GM19397 (cell line): ENCODE measurements around the gene TMEM18.
A peak's percentile ranks its signal among the peaks of the same experiment; 100 is the strongest.
"Not testable (repeated sequence)": the region's sequence is repeated elsewhere in the genome, so short reads cannot be mapped to it uniquely, and the experiment has no call there.

Experiments
- ATAC-seq: cut with Tn5 transposase; IDR thresholded peaks from one replicate; pipeline ENCODE4 v1.9.1; 2021; ENCODE audit warnings: mild to moderate bottlenecking, moderate library complexity; ENCODE audit not compliant: unreplicated experiment

TMEM18 gene

DNA sequence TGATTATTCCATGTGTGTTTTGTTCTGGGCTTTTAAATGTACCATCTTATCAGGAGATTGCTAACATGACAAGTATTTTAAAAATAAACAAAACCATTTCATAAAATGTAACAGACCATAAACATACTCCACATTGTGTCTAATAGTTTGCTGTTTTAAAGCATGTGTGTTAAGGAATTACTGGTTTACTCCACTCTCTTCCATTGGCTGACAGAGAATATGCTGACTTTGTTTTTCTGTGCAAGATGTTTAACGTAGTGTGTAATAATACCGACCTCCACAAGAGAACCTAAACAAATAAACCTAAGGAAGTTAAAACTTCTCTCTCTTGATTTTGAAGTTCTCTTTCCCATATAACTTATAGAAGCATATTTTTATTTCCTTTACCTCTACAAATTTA lies 17.0 kb upstream of the TMEM18 start:
- ATAC-seq: no peak

DNA sequence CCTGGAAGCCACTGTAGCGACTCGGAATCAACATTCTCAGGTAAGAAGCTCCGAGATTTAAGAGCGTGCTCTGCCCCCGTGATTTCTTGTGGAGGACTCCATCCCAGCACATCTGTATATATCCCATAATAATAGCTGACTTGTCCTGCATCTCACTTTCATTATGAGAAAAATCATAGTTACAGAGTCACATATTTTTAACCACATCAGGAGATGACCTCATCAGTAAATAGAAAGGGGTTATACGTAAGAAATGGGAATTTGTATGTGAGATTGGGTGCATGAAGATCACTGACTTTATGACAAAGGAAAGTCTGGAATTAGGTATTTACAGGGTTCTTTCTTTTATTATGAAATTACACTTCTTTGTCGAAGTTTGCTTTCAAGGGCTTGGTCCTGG lies 16.4 kb upstream of the TMEM18 start:
- no peak for ATAC-seq

DNA sequence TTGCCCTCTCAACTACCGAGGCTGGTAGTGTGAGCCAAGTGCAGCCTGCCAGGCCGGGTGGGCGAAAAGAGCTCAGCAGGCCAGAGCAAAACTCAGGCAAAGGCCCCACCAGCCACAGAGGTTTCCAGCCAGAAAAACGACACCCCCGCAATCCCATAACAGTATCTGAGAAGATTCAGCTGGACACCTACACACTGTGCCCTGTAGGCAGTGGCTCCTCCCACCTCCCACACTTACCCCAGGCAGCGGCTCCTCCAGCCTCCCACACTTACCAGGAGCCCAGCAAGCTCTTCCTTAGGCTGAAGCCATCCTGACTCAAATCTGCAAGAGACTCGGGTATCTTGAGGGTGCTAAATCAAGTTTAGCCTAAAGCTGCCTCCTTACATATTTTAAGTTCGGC lies 15.6 kb upstream of the TMEM18 start:
- no peak for ATAC-seq

DNA sequence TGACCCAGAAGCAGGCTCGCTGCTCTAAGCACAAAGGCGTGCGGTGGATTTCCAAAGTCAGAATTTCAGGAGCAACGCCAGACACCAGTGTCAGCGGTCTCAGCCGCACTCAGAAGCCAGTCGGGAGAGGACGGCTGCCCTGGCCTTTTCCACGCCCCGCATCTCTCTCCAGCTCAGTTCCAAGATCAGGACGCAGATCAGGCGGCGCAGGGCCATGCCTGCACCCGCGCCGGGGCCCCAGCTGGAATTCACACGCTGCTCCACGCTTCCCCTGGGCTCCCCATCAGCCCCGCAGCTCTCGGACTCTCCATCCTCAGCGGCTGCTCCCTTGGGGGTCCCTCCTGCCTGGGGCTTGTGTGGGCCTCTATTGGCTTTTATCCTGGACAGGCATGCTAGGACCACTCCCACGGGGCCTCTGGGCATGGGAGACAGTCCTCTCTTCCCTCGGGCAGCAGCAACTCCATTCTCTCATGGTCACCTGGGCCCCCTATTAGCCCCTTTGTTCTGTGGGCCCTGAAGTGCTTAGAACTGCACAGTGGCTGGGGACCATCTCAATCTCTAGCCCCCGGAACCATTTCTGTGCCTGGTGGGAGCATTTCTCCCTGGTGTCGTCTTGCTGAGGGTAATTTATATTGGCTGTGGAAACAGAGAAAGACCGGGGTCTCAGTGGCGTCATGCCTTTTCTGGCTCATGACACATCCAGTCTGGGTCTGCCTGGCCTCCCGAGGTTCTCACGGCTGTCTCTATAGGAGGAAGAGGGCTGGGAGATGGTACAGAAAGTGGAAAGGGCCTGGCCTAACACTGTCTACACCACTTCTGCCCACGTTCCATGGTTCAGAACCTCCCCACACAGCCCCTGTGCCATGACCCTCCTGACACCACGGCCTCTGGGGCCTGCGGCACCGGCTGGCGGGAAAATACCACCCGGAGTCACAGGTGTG lies 14.9 kb upstream of the TMEM18 start:
- ATAC-seq: no peak

DNA sequence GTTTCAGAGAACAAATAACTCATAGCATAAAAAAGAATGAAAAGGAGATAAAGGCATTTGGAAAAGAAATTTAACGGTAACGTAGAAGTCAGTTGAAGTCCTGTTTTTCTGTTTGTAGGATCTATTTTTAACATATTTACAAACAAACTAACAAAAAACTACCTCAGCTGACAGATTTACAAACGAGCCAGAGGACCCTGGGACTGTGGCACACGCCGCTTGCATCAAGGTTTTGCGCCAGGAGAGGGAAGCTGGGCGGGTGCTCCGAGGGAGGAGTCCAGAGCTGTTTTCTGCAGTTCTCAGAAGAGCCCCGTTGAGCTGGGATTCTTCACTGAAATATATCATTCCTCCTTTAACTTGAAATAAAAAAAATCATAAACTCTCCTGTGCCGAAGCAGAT lies 13.6 kb upstream of the TMEM18 start:
- no peak for ATAC-seq

GRCh38 chr2:689877-690510 lies 12.8 kb upstream of the TMEM18 start:
- no peak for ATAC-seq

GRCh38 chr2:689237-689636 lies 12.0 kb upstream of the TMEM18 start:
- ATAC-seq: no peak

- ATAC-seq: no peak
Measured at GRCh38 chr2:688504-689076, 11.4 kb upstream of the TMEM18 start.

GRCh38 chr2:685421-685820 lies 8.2 kb upstream of the TMEM18 start:
- no peak for ATAC-seq

DNA sequence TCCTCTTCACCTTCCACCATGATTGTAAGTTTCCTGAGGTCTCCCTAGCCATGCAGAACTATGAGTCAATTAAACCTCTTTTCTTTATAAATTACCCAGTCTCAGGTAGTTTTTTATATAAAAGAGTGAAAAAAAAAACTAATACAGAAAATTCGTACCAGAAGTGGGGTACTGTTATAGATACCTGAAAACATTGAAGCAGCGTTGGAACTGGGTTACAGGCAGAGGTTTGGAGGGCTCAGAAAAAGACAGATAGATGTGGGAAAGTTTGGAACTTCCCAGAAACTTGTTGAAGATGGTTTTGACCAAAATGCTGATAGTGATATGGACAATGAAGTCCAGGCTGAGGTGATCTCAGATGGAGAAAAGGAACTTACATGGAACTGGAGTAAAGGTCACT lies 7.7 kb upstream of the TMEM18 start:
- ATAC-seq: not testable (repeated sequence)

DNA sequence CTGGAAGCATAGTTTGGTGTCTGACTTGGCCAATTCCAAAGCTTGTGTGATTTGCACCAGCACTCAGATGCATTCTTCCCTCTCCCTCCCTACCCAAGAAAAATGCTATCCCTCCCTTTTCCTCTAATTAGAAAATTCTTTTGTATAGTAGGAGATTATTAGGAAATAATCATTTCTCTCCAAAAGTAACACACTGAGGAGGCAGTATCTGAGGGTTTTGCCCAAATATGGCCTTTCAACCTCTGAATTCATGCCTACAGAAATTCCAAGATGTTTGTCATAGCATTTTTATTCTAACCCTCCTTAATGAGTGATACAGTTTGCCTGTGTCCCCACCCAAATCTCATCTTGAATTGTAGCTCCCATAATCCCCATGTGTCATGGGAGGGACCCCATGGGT lies 5.0 kb upstream of the TMEM18 start:
- no peak for ATAC-seq

DNA sequence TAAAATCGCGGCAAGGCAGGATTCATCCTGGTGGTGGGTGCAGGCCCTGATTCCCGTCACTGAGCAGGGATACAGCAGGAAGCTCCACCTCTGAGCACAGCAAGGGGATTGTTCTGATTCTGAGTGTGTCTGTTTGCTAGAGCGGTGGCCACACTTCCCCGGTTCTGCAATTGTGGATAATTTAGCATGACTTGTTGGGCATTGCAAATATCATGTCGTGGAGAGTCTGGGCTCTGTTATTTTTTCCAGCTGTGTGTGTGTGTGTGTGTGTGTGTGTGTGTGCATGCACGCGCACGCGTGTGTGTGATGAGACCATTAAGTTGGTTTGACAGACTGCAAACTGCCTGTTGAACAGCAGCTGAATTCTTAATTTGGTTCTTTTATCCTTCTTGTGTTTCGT lies 4.1 kb upstream of the TMEM18 start:
- ATAC-seq: no peak

- no peak for ATAC-seq
Measured at GRCh38 chr2:680496-680895, 3.3 kb upstream of the TMEM18 start.

DNA sequence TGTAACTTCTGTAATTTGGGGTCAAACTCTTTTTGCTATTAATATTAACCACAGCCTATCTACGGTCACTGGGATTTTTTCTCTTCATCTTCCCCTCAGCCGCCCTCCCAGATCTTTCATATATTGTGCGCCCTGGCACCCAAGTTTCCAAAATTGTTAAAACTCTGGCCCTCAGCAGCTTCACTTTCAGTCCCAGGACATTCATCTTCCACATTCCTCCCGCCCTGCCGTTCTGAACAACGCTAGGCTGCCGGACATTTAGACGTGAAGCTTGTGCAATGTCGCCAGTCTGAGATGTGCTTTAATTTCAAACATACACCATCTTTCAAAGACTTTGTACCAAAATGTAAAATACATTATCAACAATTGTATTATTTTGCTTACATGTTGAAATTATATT lies 1.8 kb upstream of the TMEM18 start:
- no peak for ATAC-seq

GRCh38 chr2:677959-678550 lies 849 bp upstream of the TMEM18 start:
- no peak for ATAC-seq

DNA sequence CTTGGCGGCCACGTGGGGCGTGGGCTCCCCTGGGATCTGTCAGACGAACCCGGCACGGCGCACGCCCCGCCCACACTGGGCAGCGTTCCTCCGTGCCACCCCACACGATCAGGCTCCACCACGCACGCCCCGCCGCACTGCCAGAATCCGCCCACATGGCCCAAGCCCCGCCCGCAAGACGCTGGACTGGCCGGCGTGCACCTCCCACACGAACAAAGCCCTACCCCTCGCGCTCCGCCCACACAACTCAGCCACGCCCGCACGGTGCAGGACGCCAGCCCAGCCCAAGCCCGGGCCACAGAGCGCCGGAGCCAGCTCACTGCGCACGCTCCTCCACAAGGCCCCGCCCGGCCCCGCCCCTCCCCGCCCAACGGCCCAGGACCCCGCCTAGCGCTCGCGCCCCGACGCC lies 555 bp downstream of the TMEM18 start:
- peak; percentile 88 for ATAC-seq

DNA sequence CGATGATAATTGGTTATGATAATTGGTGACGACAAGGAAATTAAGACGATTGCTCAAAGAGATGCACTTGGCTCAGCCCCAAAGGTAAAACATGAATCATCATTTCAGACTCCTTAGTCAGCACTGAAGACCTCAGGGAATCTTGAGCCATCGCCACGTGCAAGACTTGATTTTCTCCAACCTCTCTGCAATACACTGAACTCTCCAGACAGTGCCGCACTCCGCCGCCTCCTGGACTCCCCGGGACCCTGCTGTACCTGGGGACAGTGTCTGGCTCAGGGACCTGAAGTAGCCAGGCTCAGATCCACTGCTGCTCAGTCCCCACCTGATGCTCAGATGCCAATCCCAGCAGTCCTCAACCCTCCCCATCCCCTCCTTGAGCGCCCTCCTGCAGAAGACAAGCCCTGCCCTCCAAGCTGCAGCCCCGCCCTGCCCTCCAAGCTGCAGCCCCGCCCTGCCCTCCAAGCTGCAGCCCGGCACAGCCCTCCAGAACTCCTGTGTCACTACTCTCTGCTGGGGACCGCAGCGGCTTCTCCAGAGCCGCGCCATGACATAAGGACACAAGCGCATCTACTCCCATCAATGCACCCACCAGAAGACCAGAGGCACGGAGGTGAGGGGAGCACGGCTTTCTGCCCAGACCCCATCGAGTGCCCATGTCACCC lies 1.1 kb downstream of the TMEM18 start:
- ATAC-seq: peak; percentile 20

DNA sequence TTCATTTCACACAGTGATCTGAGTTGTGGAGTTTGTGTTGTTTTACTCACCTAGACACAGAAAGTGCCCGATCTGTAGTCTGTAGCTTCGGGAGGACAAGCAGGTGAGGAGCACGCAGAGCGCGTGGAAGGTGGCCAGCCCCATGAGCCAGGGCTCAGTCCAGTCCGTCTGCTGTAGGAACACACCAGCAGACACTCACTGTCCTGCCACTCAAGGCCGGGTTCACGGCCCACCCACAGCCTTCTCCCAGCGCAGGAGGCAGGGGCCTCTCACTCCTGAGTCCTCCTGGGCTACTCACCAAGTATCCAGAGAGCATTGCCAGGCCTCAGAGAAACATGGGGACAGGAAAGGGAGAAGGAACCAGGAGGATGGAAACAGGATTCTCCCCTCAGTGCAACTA lies 1.7 kb downstream of the TMEM18 start:
- no peak for ATAC-seq

DNA sequence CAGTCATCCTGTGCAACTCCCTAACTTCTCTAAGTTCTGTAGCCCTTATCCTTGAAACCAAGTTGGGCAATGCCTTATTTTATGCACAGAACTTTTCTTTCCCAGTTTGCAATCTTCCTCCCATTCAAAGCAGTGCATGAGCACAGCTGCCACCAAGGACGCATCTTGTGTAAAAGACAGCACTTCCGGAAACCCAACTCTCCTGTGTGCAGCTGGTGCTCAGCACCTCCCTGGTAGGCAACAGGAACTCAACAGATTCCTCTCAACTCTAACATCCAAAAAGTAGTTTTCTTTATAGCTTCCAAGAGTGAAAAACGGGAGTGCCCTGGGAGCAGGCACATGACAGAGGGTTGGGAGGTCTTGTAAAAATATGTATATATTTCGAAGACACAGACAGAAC lies 2.2 kb downstream of the TMEM18 start:
- no peak for ATAC-seq

DNA sequence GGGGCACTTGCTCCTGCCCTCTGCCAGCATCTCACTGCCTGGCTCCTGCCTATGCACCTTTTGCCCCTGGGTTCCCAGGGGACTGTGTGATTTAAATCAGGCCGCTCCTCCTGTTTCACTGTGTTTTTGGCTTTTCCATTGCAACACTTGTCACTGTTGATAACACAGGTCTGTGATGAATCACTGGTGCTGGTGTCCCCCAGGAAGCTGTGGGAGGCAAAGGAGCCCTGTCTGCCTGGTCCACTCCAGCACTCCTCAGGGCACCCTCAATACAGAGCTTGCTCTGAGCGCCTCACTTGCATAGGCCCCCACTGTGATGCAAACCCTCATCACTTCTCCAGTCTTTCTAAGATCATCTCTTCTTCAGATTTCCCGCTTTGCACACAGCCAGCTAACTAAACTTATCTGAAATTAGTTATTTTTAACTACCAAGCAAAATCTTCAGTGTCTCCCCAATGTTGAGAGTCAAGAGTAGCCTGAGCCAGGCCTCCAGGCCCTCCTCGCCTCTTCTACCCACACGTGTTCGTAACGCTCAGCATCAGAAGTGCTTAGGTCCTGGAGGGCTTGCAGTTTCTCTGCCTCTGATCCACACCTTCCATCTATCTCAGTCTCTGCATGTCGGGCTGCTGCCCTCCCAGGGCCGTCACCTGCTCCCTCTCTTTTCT lies 2.8 kb downstream of the TMEM18 start:
- ATAC-seq: no peak
